T-cell (primary cell): ENCODE measurements around the gene CDH18. TPM values are rescaled to one million over a fixed set of nuclear protein-coding genes. Genes with fewer than 3 reads are reported as not detected.

Experiments
- ATAC-seq, 4 experiments: fragments of 200-7000 bp in 3 of 4; fragments of 150-1000 bp in 1 of 4; cut with Tn5 transposase; replicated peaks in 1 of 4; 1 replicate in 3 of 4; 2 replicates in 1 of 4; pipeline ENCODE4 v1.10.0; 2021; ENCODE audit warnings: moderate library complexity in 3 of 4, mild to moderate bottlenecking in 2 of 4, moderate number of reproducible peaks in 1 of 4
- CTCF ChIA-PET, 2 donors: fragments of 300-600 bp; sonication (Branson Sonifier 250); formaldehyde crosslinking; loops; one replicate each; lab custom pipeline; 2022; ENCODE audit warnings: antibody characterized with exemption in 2 of 2; lab: Charles Lee
- POLR2A ChIA-PET, 2 donors: fragments of 300-600 bp; sonication (Branson Sonifier 250); formaldehyde crosslinking; loops; one replicate each; lab custom pipeline; 2022; ENCODE audit warnings: antibody characterized with exemption in 2 of 2; lab: Charles Lee
- DNase-seq, 35 experiments: peaks; one replicate each; pipeline versions ENCODE4 v3.0.0 to v3.0.0-alpha.2; 2013 to 2023
- H3K27ac ChIP-seq: one replicate; pipeline ENCODE4 v1.5.1; 2013; ENCODE audit warnings: low read length
- H3K27me3 ChIP-seq, 2 experiments: replicated peaks in 1 of 2; 1 replicate in 1 of 2; 2 replicates in 1 of 2; pipeline versions ENCODE4 v1.6.1 to v1.7.0; 2013; ENCODE audit warnings: low read length in 1 of 2, mixed read lengths in 1 of 2; ENCODE audit not compliant: control insufficient read depth in 2 of 2, insufficient read depth in 2 of 2; ENCODE audit errors: extremely low read depth in 1 of 2
- H3K36me3 ChIP-seq, 2 donors: 1 replicate in 1 of 2; 2 replicates in 1 of 2; pipeline versions ENCODE4 v1.6.1 to v1.7.0; 2013; ENCODE audit warnings: low read length in 1 of 2; ENCODE audit not compliant: control insufficient read depth in 2 of 2, insufficient read depth in 1 of 2; ENCODE audit errors: extremely low read depth in 1 of 2
- H3K4me1 ChIP-seq, 2 experiments: 1 replicate in 1 of 2; 2 replicates in 1 of 2; pipeline versions ENCODE4 v1.6.1 to v1.7.0; 2013; ENCODE audit warnings: low read length in 2 of 2, mixed read lengths in 1 of 2; ENCODE audit not compliant: insufficient read depth in 2 of 2, control insufficient read depth in 1 of 2; ENCODE audit errors: extremely low read depth in 1 of 2
- H3K4me3 ChIP-seq, 2 donors: 1 replicate in 1 of 2; 2 replicates in 1 of 2; pipeline versions ENCODE4 v1.5.1 to v1.7.0; 2013; ENCODE audit warnings: mild to moderate bottlenecking in 2 of 2, low read length in 1 of 2, moderate library complexity in 1 of 2; ENCODE audit not compliant: control insufficient read depth in 1 of 2; ENCODE audit errors: extremely low read depth in 1 of 2
- H3K9me3 ChIP-seq: 2 replicates; pipeline ENCODE4 v1.7.0; 2013
- H3K27ac Mint-ChIP-seq, 2 donors: one replicate each; pipeline ENCODE4 v1.8.0; 2020 to 2021; ENCODE audit warnings: mild to moderate bottlenecking in 2 of 2, mixed read lengths in 2 of 2
- H3K27me3 Mint-ChIP-seq, 2 donors: one replicate each; pipeline ENCODE4 v1.8.0; 2021 to 2022; ENCODE audit warnings: mixed read lengths in 2 of 2
- H3K36me3 Mint-ChIP-seq: one replicate; pipeline ENCODE4 v1.8.0; 2021; ENCODE audit warnings: mixed read lengths
- H3K4me1 Mint-ChIP-seq, 3 donors: one replicate each; pipeline ENCODE4 v1.8.0; 2020 to 2022; ENCODE audit warnings: mixed read lengths in 3 of 3, mild to moderate bottlenecking in 1 of 3
- H3K4me3 Mint-ChIP-seq, 3 donors: one replicate each; pipeline ENCODE4 v1.8.0; 2020 to 2022; ENCODE audit warnings: mild to moderate bottlenecking in 3 of 3, mixed read lengths in 3 of 3, moderate library complexity in 3 of 3
- H3K9me3 Mint-ChIP-seq, 3 donors: one replicate each; pipeline ENCODE4 v1.8.0; 2020 to 2022; ENCODE audit warnings: mixed read lengths in 3 of 3
- WGBS: methylation state at CpG from one replicate; pipeline ENCODE4 v1.1.5; 2013; ENCODE audit warnings: missing lambda C conversion rate; ENCODE audit not compliant: insufficient coverage; 5-methylcytosine and 5-hydroxymethylcytosine counted together
- total RNA-seq, 35 experiments: library from RNA in 6 of 35; stranded (reverse) in 6 of 35; fragments of 120-200 nt in 1 of 35; gene quantifications; one replicate each; pipeline versions ENCODE4 v1.2.1 to v1.2.4 and lab custom pipeline; 2013 to 2026

The CDH18 gene
- total RNA-seq, 5 donors from 2014 or later (not counting 1 experiment from before 2014, with no cell fraction given): not detected

- Histone ChIP-seq H3K4me3 (no peak overlapping the region), H3K27ac (no peak overlapping the region), H3K4me1 (no peaks in the 10 kb centered on the region), H3K36me3 (no peaks in the 10 kb centered on the region), H3K27me3 (no peaks in the 10 kb centered on the region), H3K9me3 (no peaks in the 10 kb centered on the region)
- POLR2A ChIA-PET: interaction anchor here in 1 of 2 donors (0.6 kb wide), 1 partner anchor 417 kb away, joined by 11 read pairs; no protein-coding TSS in a partner anchor
- WGBS: 77% methylated on average over 3 of the region's 3 CpGs
- Mint-ChIP-seq H3K27me3 (no peaks in the 10 kb centered on the region), H3K4me1 (no peaks in the 10 kb centered on the region), H3K27ac (no peak overlapping the region), H3K4me3 (no peak overlapping the region), H3K36me3 (no peaks in the 10 kb centered on the region), H3K9me3 (peaks cover 13 to 26% (median 14%) of the 10 kb centered on the region in 3 donors)
- DNase-seq: no peak
- no peak for ATAC-seq
- CTCF ChIA-PET: no interaction called here
These were observed 410.1 kb downstream of the CDH18 start for GRCh38 chr5:19577882-19578281.

DNA sequence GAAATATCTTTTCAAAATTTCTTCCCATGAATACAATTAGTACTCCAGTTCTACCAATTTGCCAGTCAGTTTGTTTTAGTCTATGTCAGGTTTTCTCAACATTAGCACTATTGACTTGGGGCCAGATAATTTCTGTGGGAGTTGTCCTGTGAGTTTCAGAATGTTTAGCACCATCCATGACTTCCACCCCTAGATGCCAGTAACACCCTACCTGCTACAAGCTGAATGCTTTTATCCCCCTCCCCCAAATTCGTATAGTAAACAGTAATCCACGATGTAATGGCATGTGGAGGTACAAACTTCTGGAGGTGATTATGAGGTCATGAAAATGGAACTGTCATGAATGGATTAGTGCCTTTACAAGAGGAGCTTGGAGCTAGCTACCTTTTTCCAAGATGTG is 420.0 kb downstream of the CDH18 start:
- no peaks in the 10 kb centered on the region for H3K36me3 Mint-ChIP-seq
- ATAC-seq: no peak
- no peak for DNase-seq
- Histone ChIP-seq H3K36me3 (no peaks in the 10 kb centered on the region), H3K27ac (no peak overlapping the region), H3K27me3 (no peaks in the 10 kb centered on the region), H3K4me1 (no peaks in the 10 kb centered on the region), H3K9me3 (peaks cover 3% of the 10 kb centered on the region), H3K4me3 (no peak overlapping the region)
- no peak overlapping the region for H3K4me3 Mint-ChIP-seq
- H3K9me3 Mint-ChIP-seq: peaks cover 15 to 27% (median 25%) of the 10 kb centered on the region in 3 donors
- ChIA-PET POLR2A (no interaction called here), CTCF (no interaction called here)
- no peaks in the 10 kb centered on the region for H3K4me1 Mint-ChIP-seq
- no CpG with 5 or more reads among the region's 2 CpGs for WGBS
- no peak overlapping the region for H3K27ac Mint-ChIP-seq
- H3K27me3 Mint-ChIP-seq: no peaks in the 10 kb centered on the region

DNA sequence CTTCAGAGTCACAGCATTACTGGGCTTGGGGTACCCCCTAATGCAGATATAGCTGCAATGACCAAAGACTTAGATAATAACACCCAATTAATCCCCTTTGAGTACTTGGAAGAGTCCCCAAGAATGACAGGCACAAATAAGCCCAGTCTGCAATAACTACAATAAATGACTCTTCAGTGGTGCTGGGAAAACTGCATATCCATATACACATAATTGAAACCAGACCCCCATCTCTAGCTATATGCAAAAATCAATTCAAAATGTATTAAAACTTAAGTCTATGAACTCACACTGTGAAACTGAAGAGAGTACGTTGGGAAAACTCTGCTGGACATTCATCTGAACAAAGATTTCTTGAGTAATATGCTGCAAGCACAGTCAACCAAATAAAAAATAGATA is 422.5 kb downstream of the CDH18 start:
- no peak overlapping the region for H3K4me3 Mint-ChIP-seq
- H3K9me3 Mint-ChIP-seq: peaks cover 17 to 27% (median 21%) of the 10 kb centered on the region in 3 donors
- no peaks in the 10 kb centered on the region for H3K4me1 Mint-ChIP-seq
- POLR2A ChIA-PET: no interaction called here
- H3K4me3 ChIP-seq: no peak overlapping the region
- DNase-seq (no peak), ATAC-seq (no peak)
- WGBS: no CpG with 5 or more reads among the region's 1 CpG
- CTCF ChIA-PET: no interaction called here
- no peaks in the 10 kb centered on the region for H3K36me3 ChIP-seq
- H3K4me1 ChIP-seq: no peaks in the 10 kb centered on the region
- no peak overlapping the region for H3K27ac Mint-ChIP-seq
- no peaks in the 10 kb centered on the region for H3K27me3 Mint-ChIP-seq
- H3K36me3 Mint-ChIP-seq: no peaks in the 10 kb centered on the region
- H3K27ac ChIP-seq: no peak overlapping the region
- no peaks in the 10 kb centered on the region for H3K27me3 ChIP-seq
- peaks cover 3% of the 10 kb centered on the region for H3K9me3 ChIP-seq

GRCh38 chr5:19564036-19564435 is 424.0 kb downstream of the CDH18 start:
- Mint-ChIP-seq H3K27me3 (no peaks in the 10 kb centered on the region), H3K4me3 (no peak overlapping the region), H3K36me3 (no peaks in the 10 kb centered on the region), H3K4me1 (no peaks in the 10 kb centered on the region), H3K9me3 (peaks cover 20 to 24% (median 22%) of the 10 kb centered on the region in 3 donors), H3K27ac (no peak overlapping the region)
- H3K27me3 ChIP-seq: no peaks in the 10 kb centered on the region
- no peaks in the 10 kb centered on the region for H3K36me3 ChIP-seq
- H3K9me3 ChIP-seq: peaks cover 3% of the 10 kb centered on the region
- ChIA-PET POLR2A (no interaction called here), CTCF (no interaction called here)
- H3K4me3 ChIP-seq: no peak overlapping the region
- DNase-seq: no peak
- H3K27ac ChIP-seq: no peak overlapping the region
- no peak for ATAC-seq
- no peaks in the 10 kb centered on the region for H3K4me1 ChIP-seq
- WGBS: no CpG with 5 or more reads among the region's 2 CpGs

GRCh38 chr5:19555876-19556275 is 432.1 kb downstream of the CDH18 start:
- DNase-seq: no peak
- Histone ChIP-seq H3K27me3 (no peaks in the 10 kb centered on the region), H3K36me3 (no peaks in the 10 kb centered on the region), H3K9me3 (no peaks in the 10 kb centered on the region), H3K4me1 (no peaks in the 10 kb centered on the region), H3K4me3 (no peak overlapping the region), H3K27ac (no peak overlapping the region)
- ATAC-seq: no peak
- H3K27ac Mint-ChIP-seq: no peak overlapping the region
- CTCF ChIA-PET: no interaction called here
- peaks cover 0 to 22% (median 9%) of the 10 kb centered on the region in 3 donors for H3K9me3 Mint-ChIP-seq
- no peak overlapping the region for H3K4me3 Mint-ChIP-seq
- no peaks in the 10 kb centered on the region for H3K4me1 Mint-ChIP-seq
- no peaks in the 10 kb centered on the region for H3K27me3 Mint-ChIP-seq
- POLR2A ChIA-PET: no interaction called here
- no peaks in the 10 kb centered on the region for H3K36me3 Mint-ChIP-seq

DNA sequence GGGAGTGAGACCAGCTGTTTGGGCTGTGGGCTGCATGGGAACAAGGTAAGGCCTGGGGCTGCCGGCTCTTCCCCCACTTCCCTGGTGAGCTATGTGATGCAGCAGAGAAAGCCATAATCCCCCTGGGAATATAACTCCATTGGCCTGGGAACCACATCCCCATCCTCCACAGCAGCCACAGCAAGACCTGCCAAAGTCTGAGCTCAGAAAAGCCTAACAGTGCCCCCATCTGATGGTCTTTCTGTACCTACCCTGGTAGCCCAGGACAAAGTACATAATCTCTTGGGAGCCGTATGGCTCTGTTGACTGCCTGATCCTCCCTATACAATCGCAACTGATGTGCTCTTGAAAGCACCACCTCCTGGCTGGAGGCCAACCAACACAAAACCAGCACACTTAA is 432.6 kb downstream of the CDH18 start:
- no peak for DNase-seq
- H3K36me3 ChIP-seq: no peaks in the 10 kb centered on the region
- no peaks in the 10 kb centered on the region for H3K27me3 Mint-ChIP-seq

GRCh38 chr5:19554524-19554923 is 433.5 kb downstream of the CDH18 start:
- WGBS: no CpG with 5 or more reads among the region's 1 CpG
- POLR2A ChIA-PET: no interaction called here

More for the DNA sequence above, 432.6 kb downstream of the CDH18 start:
- ChIA-PET POLR2A (no interaction called here), CTCF (no interaction called here)
- H3K36me3 Mint-ChIP-seq: no peaks in the 10 kb centered on the region
- H3K9me3 ChIP-seq: no peaks in the 10 kb centered on the region
- no peak for ATAC-seq
- H3K27ac Mint-ChIP-seq: no peak overlapping the region
- no peak overlapping the region for H3K4me3 Mint-ChIP-seq
- H3K4me1 Mint-ChIP-seq: no peaks in the 10 kb centered on the region
- H3K27ac ChIP-seq: no peak overlapping the region
- H3K4me1 ChIP-seq: no peaks in the 10 kb centered on the region
- no peaks in the 10 kb centered on the region for H3K27me3 ChIP-seq
- 85% methylated on average over 2 of the region's 3 CpGs for WGBS
- peaks cover 0 to 20% (median 7%) of the 10 kb centered on the region in 3 donors for H3K9me3 Mint-ChIP-seq
- H3K4me3 ChIP-seq: no peak overlapping the region

More at GRCh38 chr5:19554524-19554923, 433.5 kb downstream of the CDH18 start:
- Mint-ChIP-seq H3K9me3 (peaks cover 4 to 19% (median 4%) of the 10 kb centered on the region in 3 donors), H3K4me1 (no peaks in the 10 kb centered on the region), H3K36me3 (no peaks in the 10 kb centered on the region), H3K27ac (no peak overlapping the region), H3K27me3 (no peaks in the 10 kb centered on the region), H3K4me3 (no peak overlapping the region)
- H3K36me3 ChIP-seq: no peaks in the 10 kb centered on the region
- no peaks in the 10 kb centered on the region for H3K9me3 ChIP-seq
- H3K4me3 ChIP-seq: no peak overlapping the region
- no peak overlapping the region for H3K27ac ChIP-seq
- H3K27me3 ChIP-seq: no peaks in the 10 kb centered on the region
- ATAC-seq: no peak
- no peak for DNase-seq
- CTCF ChIA-PET: no interaction called here
- no peaks in the 10 kb centered on the region for H3K4me1 ChIP-seq
